ENCODE measurements around the gene CXCR6.
"Not testable (repeated sequence)": the region's sequence is repeated elsewhere in the genome, so short reads cannot be mapped to it uniquely, and the experiment has no call there.

The CXCR6 gene

GRCh38 chr3:45992133-45992729 is 49.0 kb downstream of the CXCR6 start:
- no peak for DNase-seq

GRCh38 chr3:45992821-45993221 is 49.6 kb downstream of the CXCR6 start:
- no peak for DNase-seq

- no peak for DNase-seq
These were observed 50.3 kb downstream of the CXCR6 start for GRCh38 chr3:45993421-45994027.

- no peak for DNase-seq
These were observed 51.4 kb downstream of the CXCR6 start for GRCh38 chr3:45994419-45995235.

- peak; percentile 57 for DNase-seq
These were observed 52.2 kb downstream of the CXCR6 start, which contains the start of gene FYCO1 for GRCh38 chr3:45995236-45996192. Gene FYCO1, minus strand, starts transcription at chr3:45995824. Its CDS starts 10,914 bp downstream, at chr3:45984910.

- not testable (repeated sequence) for DNase-seq
These were observed 54.2 kb downstream of the CXCR6 start for GRCh38 chr3:45997499-45997898.

- no peak for DNase-seq
These were observed 54.7 kb downstream of the CXCR6 start for GRCh38 chr3:45997942-45998341.

Measured in NCI-H510A treated with DMSO at 0.1 percent for 48 hours (cell line).